HepG2 (cell line): Measurements from ENCODE around the gene ERICH6. TPM values are rescaled to one million over a fixed set of nuclear protein-coding genes. Genes with fewer than 3 reads are reported as not detected.
A peak's percentile ranks its signal among the peaks of the same experiment; 100 is the strongest.

ENCODE experiments used
- ARID2 ChIP-seq: sonication (generic); formaldehyde crosslinking; IDR thresholded peaks from 2 replicates; pipeline ENCODE4 v1.8.1; 2022; ENCODE audit warnings: mild to moderate bottlenecking, missing genetic modification reagents, borderline replicate concordance
- CBFB ChIP-seq: sonication (generic); formaldehyde crosslinking; IDR thresholded peaks from 2 replicates; pipeline ENCODE4 v1.4.0; 2020; ENCODE audit warnings: missing genetic modification reagents
- EEA1 ChIP-seq: sonication (generic); formaldehyde crosslinking; IDR thresholded peaks from 2 replicates; pipeline ENCODE4 v1.5.1; 2020; ENCODE audit warnings: mild to moderate bottlenecking, missing genetic modification reagents, borderline replicate concordance
- FOXA1 ChIP-seq, 2 experiments: fragments of 450-650 bp in 1 of 2; sonication (generic) in 1 of 2; formaldehyde crosslinking in 1 of 2; IDR thresholded peaks; 2 replicates each; pipeline versions ENCODE4 v1.4.0 to v1.6.1; 2016 to 2020; ENCODE audit warnings: missing genetic modification reagents in 1 of 2
- HMG20A ChIP-seq: IDR thresholded peaks from 2 replicates; pipeline ENCODE4 v1.6.1; 2016; ENCODE audit warnings: borderline replicate concordance
- HNF1B ChIP-seq: sonication (generic); formaldehyde crosslinking; IDR thresholded peaks from 2 replicates; pipeline ENCODE4 v1.5.1; 2020; ENCODE audit warnings: mild to moderate bottlenecking, moderate library complexity, missing genetic modification reagents
- KDM5B ChIP-seq: sonication (generic); formaldehyde crosslinking; IDR thresholded peaks from 2 replicates; pipeline ENCODE4 v1.4.0; 2020; ENCODE audit warnings: missing genetic modification reagents, mild to moderate bottlenecking, borderline replicate concordance
- MIXL1 ChIP-seq: IDR thresholded peaks from 2 replicates; pipeline ENCODE4 v1.6.1; 2016
- NFIB ChIP-seq: sonication (generic); formaldehyde crosslinking; IDR thresholded peaks from 2 replicates; pipeline ENCODE4 v1.9.0; 2021; ENCODE audit warnings: missing genetic modification reagents, mild to moderate bottlenecking, borderline replicate concordance
- PRDM10 ChIP-seq: sonication (generic); formaldehyde crosslinking; IDR thresholded peaks from 2 replicates; pipeline ENCODE4 v1.4.0; 2020; ENCODE audit warnings: low read depth, missing genetic modification reagents
- PREB ChIP-seq: sonication (generic); formaldehyde crosslinking; IDR thresholded peaks from 2 replicates; pipeline ENCODE4 v1.4.0; 2020; ENCODE audit warnings: missing genetic modification reagents
- PRPF4 ChIP-seq: fragments of 200-400 bp; formaldehyde crosslinking; IDR thresholded peaks from 2 replicates; pipeline ENCODE4 v1.6.1; 2016; ENCODE audit warnings: low read length, low read depth; ENCODE audit not compliant: poor library complexity, severe bottlenecking
- RFXAP ChIP-seq: sonication (generic); formaldehyde crosslinking; IDR thresholded peaks from 2 replicates; pipeline ENCODE4 v1.4.0; 2020; ENCODE audit warnings: missing genetic modification reagents, borderline replicate concordance
- SOX6 ChIP-seq, 2 experiments: fragments of 450-650 bp in 1 of 2; sonication (generic) in 1 of 2; formaldehyde crosslinking in 1 of 2; IDR thresholded peaks; 2 replicates each; pipeline versions ENCODE4 v1.4.0 to v1.6.1; 2017 to 2020; ENCODE audit warnings: antibody characterized with exemption in 1 of 2, mild to moderate bottlenecking in 1 of 2, missing genetic modification reagents in 1 of 2
- ZEB1 ChIP-seq: IDR thresholded peaks from 2 replicates; pipeline ENCODE4 v1.6.1; 2012; ENCODE audit warnings: mild to moderate bottlenecking, low read depth, inconsistent platforms; ENCODE audit not compliant: insufficient replicate concordance
- ZFP36L1 ChIP-seq: sonication (generic); formaldehyde crosslinking; IDR thresholded peaks from 2 replicates; pipeline ENCODE4 v1.8.0; 2022; ENCODE audit warnings: mild to moderate bottlenecking, missing genetic modification reagents, moderate library complexity
- ZKSCAN5 ChIP-seq: sonication (generic); formaldehyde crosslinking; IDR thresholded peaks from 2 replicates; pipeline ENCODE4 v1.5.1; 2020; ENCODE audit warnings: mild to moderate bottlenecking, missing genetic modification reagents
- ZNF256 ChIP-seq: sonication (generic); formaldehyde crosslinking; conservative IDR thresholded peaks from 2 replicates; pipeline ENCODE4 v1.4.0; 2020; ENCODE audit warnings: missing genetic modification reagents
- ZNF761 ChIP-seq: sonication (generic); formaldehyde crosslinking; conservative IDR thresholded peaks from 2 replicates; pipeline ENCODE4 v1.4.0; 2020; ENCODE audit warnings: mild to moderate bottlenecking, missing genetic modification reagents
- ZNF782 ChIP-seq: sonication (generic); formaldehyde crosslinking; IDR thresholded peaks from 2 replicates; pipeline ENCODE4 v1.4.0; 2020; ENCODE audit warnings: missing genetic modification reagents, mild to moderate bottlenecking, borderline replicate concordance
- ZNF839 ChIP-seq: sonication (generic); formaldehyde crosslinking; IDR thresholded peaks from 2 replicates; pipeline ENCODE4 v1.4.0; 2020; ENCODE audit warnings: missing genetic modification reagents, mild to moderate bottlenecking, borderline replicate concordance
- polyA plus RNA-seq, 8 experiments: library from polyadenylated mRNA; depleted of rRNA in 3 of 8; stranded (reverse) in 7 of 8; unstranded in 1 of 8; fragments of >200 nt; fragmentation: Illumina TruSeq in 4 of 8; extraction: Trizol in 4 of 8; gene quantifications; 2 replicates each; pipeline versions ENCODE4 v1.2.1 to v1.2.3, GENCODE V29; 2011 to 2016; ENCODE audit warnings: low read depth in 4 of 8, missing spikeins in 1 of 8, mixed read lengths in 1 of 8; ENCODE audit not compliant: insufficient read depth in 1 of 8
- total RNA-seq, 5 experiments: library from RNA; depleted of rRNA; stranded (reverse); fragments of >200 nt; fragmentation: Illumina TruSeq; extraction: Trizol; gene quantifications; 2 replicates each; pipeline ENCODE4 v1.2.3, GENCODE V29; 2016; ENCODE audit warnings: low read depth in 1 of 5

Gene ERICH6
- total and polyA plus RNA-seq, 2 of the 13 experiments (the other 11 are each of a cell fraction or from before 2014, with no cell fraction given), result 0.03 TPM; not detected in 1

- no peak for TF ChIP-seq PRDM10 (CRISPR knock-in tag)
- TF ChIP-seq ZEB1, result peak; percentile 64
- TF ChIP-seq SOX6 (IDR thresholded peaks at IDR 0.05), result no peak
- TF ChIP-seq SOX6 (CRISPR knock-in tag; IDR thresholded peaks at IDR 0.05), result peak; percentile 100
- TF ChIP-seq CBFB (CRISPR knock-in tag), result no peak
- TF ChIP-seq KDM5B (CRISPR knock-in tag), result no peak
- no peak for TF ChIP-seq ZNF256 (CRISPR knock-in tag)
- TF ChIP-seq HMG20A (CRISPR knock-in tag), result peak; percentile 97
- TF ChIP-seq ZNF782 (CRISPR knock-in tag), result no peak
- TF ChIP-seq NFIB (CRISPR knock-in tag), result no peak
- TF ChIP-seq ZNF761, result peak; percentile 51; the same call in 1 of the 2 replicates
- TF ChIP-seq ZFP36L1 (CRISPR knock-in tag), result no peak
- no peak for TF ChIP-seq ZKSCAN5 (CRISPR knock-in tag)
- no peak for TF ChIP-seq PREB (CRISPR knock-in tag)
- TF ChIP-seq ARID2 (CRISPR knock-in tag), result no peak
- peak; percentile 100 for TF ChIP-seq MIXL1 (CRISPR knock-in tag)
- TF ChIP-seq PRPF4, result no peak
- TF ChIP-seq ZNF839 (CRISPR knock-in tag), result no peak
- peak; percentile 51; the same call in 1 of the 2 replicates for TF ChIP-seq RFXAP
- TF ChIP-seq EEA1 (CRISPR knock-in tag), result no peak
- TF ChIP-seq FOXA1 (IDR thresholded peaks at IDR 0.05), result no peak; the same call in 1 of the 2 replicates
- peak; percentile 84 for TF ChIP-seq FOXA1 (CRISPR knock-in tag; IDR thresholded peaks at IDR 0.05)
- TF ChIP-seq HNF1B (CRISPR knock-in tag), result peak; percentile 86
These were observed 33.4 kb upstream of the ERICH6 start (continued) for GRCh38 chr3:150736903-150737832.
